ENCODE measurements around the gene BHLHA15. TPM values are rescaled to one million over a fixed set of nuclear protein-coding genes. Genes with fewer than 3 reads are reported as not detected.

The BHLHA15 gene
- total RNA-seq, 1 experiment from 2014 or later, result 3.4 TPM

DNA sequence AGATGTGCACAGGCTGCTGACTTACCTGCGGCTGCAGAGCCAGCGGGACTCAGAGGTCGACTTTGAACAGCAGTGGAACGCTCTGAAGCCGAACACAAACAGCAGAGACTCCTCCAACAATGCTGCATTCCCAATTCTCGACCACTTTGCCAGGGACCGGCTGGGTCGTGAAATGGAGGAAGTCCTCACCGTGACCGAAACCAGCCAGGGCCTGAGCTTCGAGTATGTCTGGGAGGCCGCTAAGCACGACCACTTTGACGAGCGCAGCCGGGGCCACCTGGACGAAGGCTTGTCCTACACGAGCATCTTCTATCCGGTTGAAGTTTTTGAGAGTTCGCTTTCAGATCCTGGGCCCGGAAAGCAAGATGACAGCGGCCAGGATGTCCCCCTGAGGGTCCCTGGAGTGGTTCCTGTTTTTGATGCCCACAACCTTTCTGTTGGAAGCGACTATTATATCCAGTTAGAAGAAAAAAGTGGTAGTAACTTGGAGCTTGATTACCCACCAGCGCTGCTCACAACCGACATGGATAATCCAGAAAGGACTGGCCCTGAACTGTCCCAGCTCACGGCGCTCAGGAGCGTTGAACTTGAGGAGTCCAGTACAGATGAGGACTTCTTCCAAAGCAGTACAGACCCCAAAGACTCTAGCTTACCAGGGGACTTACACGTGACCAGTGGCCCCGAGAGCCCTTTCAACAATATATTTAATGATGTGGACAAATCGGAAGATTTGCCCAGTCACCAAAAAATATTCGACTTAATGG, 19.4 kb upstream of the BHLHA15 start:
- intact Hi-C loops (cut with micrococcal nuclease; ENCODE audit: unreplicated experiment), result no loop called here
- no TSS peak for BruUV-seq (replicated peaks)

DNA sequence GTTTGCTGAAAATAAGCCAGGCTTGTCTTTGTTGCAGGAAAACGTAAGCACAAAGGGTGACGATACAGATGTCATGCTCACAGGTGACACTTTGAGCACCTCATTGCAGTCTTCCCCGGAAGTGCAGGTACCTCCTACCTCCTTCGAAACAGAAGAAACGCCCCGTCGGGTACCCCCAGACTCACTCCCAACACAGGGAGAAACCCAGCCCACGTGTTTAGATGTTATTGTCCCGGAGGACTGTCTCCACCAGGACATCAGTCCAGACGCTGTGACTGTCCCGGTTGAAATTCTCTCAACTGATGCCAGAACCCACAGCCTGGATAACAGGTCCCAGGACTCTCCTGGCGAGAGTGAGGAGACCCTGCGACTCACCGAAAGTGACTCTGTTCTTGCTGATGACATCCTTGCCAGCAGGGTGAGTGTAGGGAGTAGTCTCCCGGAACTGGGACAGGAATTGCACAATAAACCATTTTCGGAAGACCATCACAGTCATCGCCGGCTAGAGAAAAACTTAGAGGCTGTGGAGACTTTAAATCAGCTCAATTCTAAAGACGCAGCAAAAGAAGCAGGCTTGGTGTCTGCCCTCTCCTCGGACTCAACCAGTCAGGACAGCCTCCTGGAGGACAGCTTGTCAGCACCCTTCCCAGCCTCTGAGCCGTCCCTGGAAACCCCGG, 18.3 kb upstream of the BHLHA15 start:
- Histone ChIP-seq H3K27me3 (replicated peaks; ENCODE audit: control insufficient read depth, insufficient read depth, low read length) (no peaks in the 10 kb centered on the region), H3K4me1 (no peaks in the 10 kb centered on the region), H3K9me3 (no peaks in the 10 kb centered on the region), H3K36me3 (ENCODE audit: control insufficient read depth, insufficient read depth, low read length) (no peaks in the 10 kb centered on the region), H3K4me3 (ENCODE audit: low read depth, low read length) (no peak overlapping the region)
- peaks cover 6% of the 10 kb centered on the region for H3K4me1 Mint-ChIP-seq (ENCODE audit: low read depth, unreplicated experiment)
- H3K9me3 Mint-ChIP-seq (ENCODE audit: unreplicated experiment), result no peaks in the 10 kb centered on the region
- no TSS peak for BruUV-seq (replicated peaks)
- TF ChIP-seq, protein P1, sequence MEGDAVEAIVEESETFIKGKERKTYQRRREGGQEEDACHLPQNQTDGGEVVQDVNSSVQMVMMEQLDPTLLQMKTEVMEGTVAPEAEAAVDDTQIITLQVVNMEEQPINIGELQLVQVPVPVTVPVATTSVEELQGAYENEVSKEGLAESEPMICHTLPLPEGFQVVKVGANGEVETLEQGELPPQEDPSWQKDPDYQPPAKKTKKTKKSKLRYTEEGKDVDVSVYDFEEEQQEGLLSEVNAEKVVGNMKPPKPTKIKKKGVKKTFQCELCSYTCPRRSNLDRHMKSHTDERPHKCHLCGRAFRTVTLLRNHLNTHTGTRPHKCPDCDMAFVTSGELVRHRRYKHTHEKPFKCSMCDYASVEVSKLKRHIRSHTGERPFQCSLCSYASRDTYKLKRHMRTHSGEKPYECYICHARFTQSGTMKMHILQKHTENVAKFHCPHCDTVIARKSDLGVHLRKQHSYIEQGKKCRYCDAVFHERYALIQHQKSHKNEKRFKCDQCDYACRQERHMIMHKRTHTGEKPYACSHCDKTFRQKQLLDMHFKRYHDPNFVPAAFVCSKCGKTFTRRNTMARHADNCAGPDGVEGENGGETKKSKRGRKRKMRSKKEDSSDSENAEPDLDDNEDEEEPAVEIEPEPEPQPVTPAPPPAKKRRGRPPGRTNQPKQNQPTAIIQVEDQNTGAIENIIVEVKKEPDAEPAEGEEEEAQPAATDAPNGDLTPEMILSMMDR (IDR thresholded peaks at IDR 0.05; ENCODE audit: insufficient read depth in 1 of 2, low read depth in 1 of 2, low read length in 1 of 2, severe bottlenecking in 1 of 2, unreplicated experiment in 1 of 2), result no peak
- CTCF ChIA-PET, result interaction anchor here (0.6 kb wide), 1 partner anchor 73 kb away, joined by 4 read pairs; no protein-coding TSS in a partner anchor
- peaks cover 60% of the 10 kb centered on the region for H3K36me3 Mint-ChIP-seq (ENCODE audit: insufficient read depth, unreplicated experiment)
- H3K27ac Mint-ChIP-seq (ENCODE audit: unreplicated experiment), result no peak overlapping the region
- intact Hi-C loops (cut with micrococcal nuclease; ENCODE audit: unreplicated experiment), result no loop called here
- POLR2A ChIA-PET, result no interaction called here
- no peak overlapping the region for H3K4me3 Mint-ChIP-seq (ENCODE audit: unreplicated experiment)
- H3K27me3 Mint-ChIP-seq (ENCODE audit: insufficient read depth, unreplicated experiment), result no peaks in the 10 kb centered on the region
- DNase-seq, result no peak

More for the DNA sequence above, 19.4 kb upstream of the BHLHA15 start:
- peaks cover 61% of the 10 kb centered on the region for H3K36me3 Mint-ChIP-seq (ENCODE audit: insufficient read depth, unreplicated experiment)
- Histone ChIP-seq H3K36me3 (ENCODE audit: control insufficient read depth, insufficient read depth, low read length) (no peaks in the 10 kb centered on the region), H3K27me3 (replicated peaks; ENCODE audit: control insufficient read depth, insufficient read depth, low read length) (no peaks in the 10 kb centered on the region), H3K9me3 (no peaks in the 10 kb centered on the region), H3K4me1 (no peaks in the 10 kb centered on the region), H3K4me3 (ENCODE audit: low read depth, low read length) (no peak overlapping the region)
- no peak for DNase-seq
- H3K4me3 Mint-ChIP-seq (ENCODE audit: unreplicated experiment), result no peak overlapping the region
- TF ChIP-seq, protein P1 (IDR thresholded peaks at IDR 0.05; ENCODE audit: insufficient read depth in 1 of 2, low read depth in 1 of 2, low read length in 1 of 2, severe bottlenecking in 1 of 2, unreplicated experiment in 1 of 2), result no peak
- CTCF ChIA-PET, result no interaction called here
- H3K4me1 Mint-ChIP-seq (ENCODE audit: low read depth, unreplicated experiment), result peaks cover 6% of the 10 kb centered on the region
- POLR2A ChIA-PET, result no interaction called here
- H3K27ac Mint-ChIP-seq (ENCODE audit: unreplicated experiment), result no peak overlapping the region
- H3K9me3 Mint-ChIP-seq (ENCODE audit: unreplicated experiment), result no peaks in the 10 kb centered on the region
- H3K27me3 Mint-ChIP-seq (ENCODE audit: insufficient read depth, unreplicated experiment), result no peaks in the 10 kb centered on the region

DNA sequence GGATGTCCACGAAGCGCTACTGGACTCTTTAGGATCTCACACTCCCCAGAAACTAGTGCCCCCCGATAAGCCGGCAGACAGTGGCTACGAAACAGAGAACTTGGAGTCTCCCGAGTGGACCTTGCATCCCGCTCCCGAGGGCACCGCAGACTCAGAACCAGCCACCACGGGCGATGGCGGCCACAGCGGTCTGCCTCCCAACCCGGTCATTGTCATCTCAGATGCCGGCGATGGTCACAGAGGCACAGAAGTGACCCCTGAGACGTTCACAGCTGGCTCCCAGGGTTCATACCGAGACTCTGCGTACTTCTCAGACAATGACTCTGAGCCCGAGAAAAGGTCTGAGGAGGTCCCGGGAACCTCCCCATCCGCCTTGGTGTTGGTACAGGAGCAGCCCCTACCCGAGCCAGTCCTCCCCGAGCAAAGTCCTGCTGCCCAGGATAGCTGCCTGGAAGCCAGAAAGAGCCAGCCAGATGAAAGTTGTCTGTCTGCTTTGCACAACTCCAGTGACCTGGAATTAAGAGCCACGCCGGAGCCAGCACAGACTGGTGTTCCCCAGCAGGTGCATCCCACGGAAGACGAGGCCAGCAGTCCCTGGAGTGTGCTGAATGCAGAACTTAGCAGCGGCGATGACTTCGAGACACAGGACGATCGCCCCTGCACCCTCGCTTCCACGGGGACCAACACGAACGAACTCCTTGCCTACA, 17.6 kb upstream of the BHLHA15 start:
- H3K36me3 ChIP-seq (ENCODE audit: control insufficient read depth, insufficient read depth, low read length), result no peaks in the 10 kb centered on the region
- TF ChIP-seq, protein P1 (IDR thresholded peaks at IDR 0.05; ENCODE audit: insufficient read depth in 1 of 2, low read depth in 1 of 2, low read length in 1 of 2, severe bottlenecking in 1 of 2, unreplicated experiment in 1 of 2), result no peak
- intact Hi-C loops (cut with micrococcal nuclease; ENCODE audit: unreplicated experiment), result no loop called here
- Mint-ChIP-seq H3K27ac (ENCODE audit: unreplicated experiment) (no peak overlapping the region), H3K4me1 (ENCODE audit: low read depth, unreplicated experiment) (peaks cover 6% of the 10 kb centered on the region), H3K9me3 (ENCODE audit: unreplicated experiment) (no peaks in the 10 kb centered on the region), H3K36me3 (ENCODE audit: insufficient read depth, unreplicated experiment) (peaks cover 56% of the 10 kb centered on the region), H3K4me3 (ENCODE audit: unreplicated experiment) (no peak overlapping the region), H3K27me3 (ENCODE audit: insufficient read depth, unreplicated experiment) (no peaks in the 10 kb centered on the region)
- H3K27me3 ChIP-seq (replicated peaks; ENCODE audit: control insufficient read depth, insufficient read depth, low read length), result no peaks in the 10 kb centered on the region
- H3K4me3 ChIP-seq (ENCODE audit: low read depth, low read length), result no peak overlapping the region
- no TSS peak for BruUV-seq (replicated peaks)
- H3K4me1 ChIP-seq, result no peaks in the 10 kb centered on the region
- DNase-seq, result no peak
- CTCF ChIA-PET, result no interaction called here
- H3K9me3 ChIP-seq, result no peaks in the 10 kb centered on the region
- POLR2A ChIA-PET, result no interaction called here
